Pons (tissue), 1 donor: ENCODE measurements around the gene FRAS1.
"Not testable (repeated sequence)": the region's sequence is repeated elsewhere in the genome, so short reads cannot be mapped to it uniquely, and the experiment has no call there.

Experiments used
- DNase-seq: peaks from one replicate; pipeline ENCODE4 v3.0.0-alpha.2; 2016; ENCODE audit warnings: low spot score

Gene FRAS1

GRCh38 chr4:78441756-78442155 is 384.6 kb downstream of the FRAS1 start:
- DNase-seq: no peak

GRCh38 chr4:78446619-78447018 is 389.5 kb downstream of the FRAS1 start:
- DNase-seq: no peak

GRCh38 chr4:78451407-78451806 is 394.3 kb downstream of the FRAS1 start:
- DNase-seq: no peak

GRCh38 chr4:78454016-78454415 is 396.9 kb downstream of the FRAS1 start:
- DNase-seq: no peak

- DNase-seq: no peak
These were observed 400.6 kb downstream of the FRAS1 start for GRCh38 chr4:78457751-78458150.

GRCh38 chr4:78459327-78459726 is 402.2 kb downstream of the FRAS1 start:
- no peak for DNase-seq

- no peak for DNase-seq
These were observed 403.2 kb downstream of the FRAS1 start for GRCh38 chr4:78460368-78460767.

- DNase-seq: no peak
These were observed 407.1 kb downstream of the FRAS1 start for GRCh38 chr4:78464265-78464664.

- not testable (repeated sequence) for DNase-seq
These were observed 410.1 kb downstream of the FRAS1 start for GRCh38 chr4:78467223-78467622.

GRCh38 chr4:78468272-78468671 is 411.1 kb downstream of the FRAS1 start:
- DNase-seq: no peak

GRCh38 chr4:78476108-78476704 is 419.1 kb downstream of the FRAS1 start:
- no peak for DNase-seq

GRCh38 chr4:78477276-78477675 is 420.2 kb downstream of the FRAS1 start:
- DNase-seq: no peak

GRCh38 chr4:78478523-78478922 is 421.4 kb downstream of the FRAS1 start:
- DNase-seq: no peak

GRCh38 chr4:78480286-78480685 is 423.2 kb downstream of the FRAS1 start:
- DNase-seq: no peak

GRCh38 chr4:78481180-78481579 is 424.1 kb downstream of the FRAS1 start:
- DNase-seq: no peak

GRCh38 chr4:78482281-78482680 is 425.2 kb downstream of the FRAS1 start:
- no peak for DNase-seq

GRCh38 chr4:78483811-78484210 is 426.7 kb downstream of the FRAS1 start:
- no peak for DNase-seq

- DNase-seq: no peak
These were observed 427.5 kb downstream of the FRAS1 start for GRCh38 chr4:78484574-78484973.

GRCh38 chr4:78493731-78494130 is 436.6 kb downstream of the FRAS1 start:
- no peak for DNase-seq

GRCh38 chr4:78496021-78496643 is 439.0 kb downstream of the FRAS1 start:
- DNase-seq: no peak

- DNase-seq: not testable (repeated sequence)
These were observed 449.1 kb downstream of the FRAS1 start for GRCh38 chr4:78506260-78506659.

- no peak for DNase-seq
These were observed 451.9 kb downstream of the FRAS1 start for GRCh38 chr4:78509043-78509442.

GRCh38 chr4:78510108-78510507 is 453.0 kb downstream of the FRAS1 start:
- no peak for DNase-seq

GRCh38 chr4:78510681-78511080 is 453.6 kb downstream of the FRAS1 start:
- DNase-seq: no peak
